ENCODE data around the gene UGT1A6. TPM values are rescaled to one million over a fixed set of nuclear protein-coding genes. Genes with fewer than 3 reads are reported as not detected.

The UGT1A6 gene
- total and polyA plus RNA-seq, 2 of the 4 experiments (the other 2 are of a cell fraction): not detected

DNA sequence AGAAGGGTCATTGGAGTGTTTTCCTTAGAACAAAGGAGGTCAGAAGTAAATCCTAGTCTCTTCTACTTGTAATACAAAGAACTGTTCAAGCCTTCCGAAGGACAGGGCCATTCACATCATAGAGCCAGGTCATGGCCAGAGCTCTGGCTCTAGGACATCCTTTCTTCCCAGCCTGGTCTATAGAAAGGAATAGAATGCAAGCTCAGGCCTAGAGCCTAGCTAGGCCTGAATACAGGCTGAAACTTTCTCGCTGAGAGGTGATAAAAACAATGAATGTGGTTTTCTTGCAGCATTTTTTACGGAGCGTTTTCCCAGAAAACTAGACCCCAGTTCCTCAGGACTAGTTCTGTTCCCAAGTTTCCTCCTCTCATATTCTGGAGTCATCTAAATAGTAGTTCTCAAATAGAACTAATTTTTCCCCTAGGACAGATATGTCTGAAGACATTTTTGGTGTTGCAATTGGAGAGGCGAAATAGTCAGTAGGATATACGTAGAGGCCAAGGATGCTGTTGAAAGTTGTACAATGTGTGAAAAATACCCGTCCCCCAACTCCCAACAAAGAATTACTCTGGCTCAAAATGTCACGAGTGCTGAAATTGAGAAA is 6.8 kb downstream of the UGT1A6 start:
- WGBS, 2 experiments (ENCODE audit: extremely low coverage in 2 of 2, insufficient read length in 1 of 2): no CpG with 5 or more reads among the region's 8 CpGs
- Histone ChIP-seq H3K27ac (ENCODE audit: insufficient read depth, low read length) (peak overlapping the region; percentile 99; the same call in 1 of the 2 replicates), H3K9me1 (ENCODE audit: insufficient read depth, low read length) (no peaks in the 10 kb centered on the region), H2AK9ac (replicated peaks; ENCODE audit: low read depth, low read length, poor library complexity) (no peak overlapping the region), H3K4me2 (ENCODE audit: low read depth, low read length) (no peak overlapping the region), H4K91ac (ENCODE audit: insufficient read depth, low read depth, low read length) (peak overlapping the region; percentile 21; the same call in 1 of the 2 replicates), H2BK20ac (ENCODE audit: low read depth, low read length) (no peak overlapping the region), H3K9me3 (ENCODE audit: control insufficient read depth, insufficient read depth, low read length) (no peaks in the 10 kb centered on the region), H3K27me3 (ENCODE audit: control insufficient read depth, insufficient read depth, low read length) (no peaks in the 10 kb centered on the region), H3K18ac (ENCODE audit: low read depth, low read length) (peak overlapping the region; percentile 100), H2AK5ac (ENCODE audit: low read depth, low read length) (no peak overlapping the region), H4K8ac (ENCODE audit: low read depth in 2 of 2, low read length in 2 of 2) (no peak overlapping the region; a peak in 1 of 4 replicates), H4K5ac (ENCODE audit: low read depth, low read length) (peak overlapping the region; percentile 100), H3K56ac (ENCODE audit: extremely low read depth, insufficient read depth, low read length) (no peak overlapping the region), H2BK15ac (ENCODE audit: low read depth, low read length) (no peak overlapping the region), H3K79me1 (ENCODE audit: low read depth in 1 of 2, low read length in 2 of 2) (no peaks in the 10 kb centered on the region), H3K23ac (ENCODE audit: low read depth, low read length) (no peak overlapping the region), H3K9ac (ENCODE audit: low read depth, low read length) (peak overlapping the region; percentile 48; the same call in 1 of the 2 replicates), H2BK5ac (ENCODE audit: low read depth, low read length, poor library complexity, severe bottlenecking) (peak overlapping the region; percentile 55), H3K36me3 (ENCODE audit: control insufficient read depth, insufficient read depth, low read length) (no peaks in the 10 kb centered on the region), H2BK120ac (ENCODE audit: low read depth, low read length) (no peak overlapping the region), H4K20me1 (ENCODE audit: insufficient read depth, low read length) (no peaks in the 10 kb centered on the region), H3K4me1 (ENCODE audit: control insufficient read depth, insufficient read depth, low read length) (peaks cover 4% of the 10 kb centered on the region), H3K4me3 (ENCODE audit: insufficient read depth, low read depth, low read length) (no peak overlapping the region), H2AFZ (replicated peaks; ENCODE audit: low read length, poor library complexity) (no peak overlapping the region), H3K4ac (ENCODE audit: low read depth, low read length) (no peak overlapping the region), H3K14ac (replicated peaks; ENCODE audit: low read depth, low read length) (no peak overlapping the region)
- DNase-seq: no peak
- CTCF ChIA-PET: no interaction called here
- dilution Hi-C loops (cut with HindIII; ENCODE audit: low sequenced_read_pairs, unreplicated experiment) (no loop called here), in situ Hi-C loops (cut with MboI; ENCODE audit: low sequenced_read_pairs) (no loop called here), intact Hi-C loops (cut with micrococcal nuclease) (no loop called here)
- no peak for ATAC-seq (ENCODE audit: low read depth)
- POLR2A ChIA-PET (ENCODE audit: unreplicated experiment): no interaction called here
- BruUV-seq (replicated peaks): no TSS peak
- TF ChIP-seq CEBPB (IDR thresholded peaks at IDR 0.05; ENCODE audit: low read depth, low read length): no peak
- no peak for TF ChIP-seq MAZ (IDR thresholded peaks at IDR 0.05; ENCODE audit: borderline replicate concordance, low read depth, low read length)
- TF ChIP-seq RCOR1 (IDR thresholded peaks at IDR 0.05; ENCODE audit: insufficient replicate concordance, low read length): no peak
- no peak for TF ChIP-seq RAD21 (IDR thresholded peaks at IDR 0.05; ENCODE audit: low read length)
- no peak for TF ChIP-seq POLR2A (IDR thresholded peaks at IDR 0.05; ENCODE audit: low read depth, low read length)
- TF ChIP-seq BHLHE40 (IDR thresholded peaks at IDR 0.05; ENCODE audit: low read depth, low read length): no peak

All from IMR-90 (cell line).